COLO668 (cell line): Measurements from ENCODE around the gene GLB1L2.
A peak's percentile ranks its signal among the peaks of the same experiment; 100 is the strongest.
"Not testable (repeated sequence)": the region's sequence is repeated elsewhere in the genome, so short reads cannot be mapped to it uniquely, and the experiment has no call there.

Source experiments
- DNase-seq: peaks from one replicate; lab custom pipeline; 2025; ENCODE audit not compliant: unreplicated experiment; lab: John Stamatoyannopoulos, UW

GLB1L2 gene

GRCh38 chr11:134331354-134332188 is at the start of gene GLB1L2:
Gene GLB1L2 (plus strand): TSS chr11:134331988. CDS start chr11:134332062, 74 bp downstream.
- DNase-seq = peak; percentile 85

DNA sequence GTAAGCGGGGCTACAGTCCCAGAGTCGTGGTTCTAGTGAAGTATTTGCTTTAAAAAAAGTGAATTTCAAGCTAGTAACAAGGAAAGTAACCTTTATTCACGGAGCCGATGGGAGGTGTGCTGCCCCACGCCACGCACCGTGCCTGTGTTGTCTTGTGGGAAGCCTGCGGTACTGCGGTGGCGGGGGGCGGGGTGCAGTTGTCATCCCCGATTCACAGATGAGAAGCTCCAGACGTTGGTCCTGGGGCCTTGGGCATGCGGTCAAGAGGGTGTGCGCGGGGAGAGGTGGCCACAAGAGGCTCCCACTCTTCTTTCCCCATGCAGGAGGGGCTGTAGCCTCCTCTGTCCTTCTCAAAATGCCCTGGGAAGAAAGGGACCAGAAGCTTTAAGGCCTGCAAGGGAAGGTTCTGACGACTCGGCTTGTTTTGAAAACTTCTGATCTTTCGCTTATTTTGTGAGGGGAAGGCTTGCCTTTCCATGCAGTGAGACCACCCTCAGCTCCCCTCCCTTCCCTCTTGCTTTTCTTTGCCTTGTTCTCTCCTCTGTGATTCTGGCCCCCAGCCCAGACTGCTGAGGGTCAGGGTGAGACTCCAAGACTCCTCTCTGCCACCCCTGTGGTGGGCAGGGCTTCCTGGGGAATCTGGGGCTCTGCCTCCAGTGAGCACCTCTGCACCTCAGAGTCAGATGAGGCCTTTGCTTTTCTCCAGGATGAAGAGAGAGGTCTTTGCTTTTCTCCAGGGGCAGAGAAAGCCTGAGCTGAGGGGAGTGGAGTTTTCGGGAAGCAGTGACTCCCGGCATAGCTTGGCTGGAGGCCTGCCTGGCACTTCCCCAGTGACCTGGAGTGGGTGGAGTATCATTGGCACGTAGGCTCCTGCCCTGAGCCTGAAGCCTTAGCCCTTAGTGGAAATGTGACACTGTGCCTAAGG is 49.4 kb upstream of the GLB1L2 start:
- DNase-seq = no peak

GRCh38 chr11:134283461-134284230 is 48.1 kb upstream of the GLB1L2 start:
- no peak for DNase-seq

GRCh38 chr11:134284349-134284748 is 47.4 kb upstream of the GLB1L2 start:
- not testable (repeated sequence) for DNase-seq

DNA sequence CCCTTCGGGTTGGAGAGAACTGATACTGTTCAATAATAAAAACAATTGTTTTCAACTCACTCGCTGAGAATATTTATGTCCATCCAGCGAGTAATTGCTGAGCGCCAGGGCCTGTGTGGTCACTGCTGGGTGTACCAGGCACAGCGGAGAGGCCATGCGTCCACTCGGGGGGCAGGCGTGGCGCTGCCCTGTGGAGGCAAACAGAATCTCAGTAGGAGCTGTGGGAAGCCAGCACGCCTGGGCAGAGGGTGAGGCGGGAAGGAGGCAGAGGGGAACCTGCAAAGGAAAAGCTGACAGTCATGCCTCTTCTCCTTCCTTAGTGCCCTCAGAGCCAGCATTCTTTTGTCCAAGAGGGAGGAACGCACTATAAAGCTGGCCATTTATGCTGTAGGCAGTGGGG is 44.2 kb upstream of the GLB1L2 start:
- no peak for DNase-seq

- no peak for DNase-seq
Observed at GRCh38 chr11:134288486-134288885, 43.3 kb upstream of the GLB1L2 start.

GRCh38 chr11:134289167-134289566 is 42.6 kb upstream of the GLB1L2 start:
- no peak for DNase-seq

DNA sequence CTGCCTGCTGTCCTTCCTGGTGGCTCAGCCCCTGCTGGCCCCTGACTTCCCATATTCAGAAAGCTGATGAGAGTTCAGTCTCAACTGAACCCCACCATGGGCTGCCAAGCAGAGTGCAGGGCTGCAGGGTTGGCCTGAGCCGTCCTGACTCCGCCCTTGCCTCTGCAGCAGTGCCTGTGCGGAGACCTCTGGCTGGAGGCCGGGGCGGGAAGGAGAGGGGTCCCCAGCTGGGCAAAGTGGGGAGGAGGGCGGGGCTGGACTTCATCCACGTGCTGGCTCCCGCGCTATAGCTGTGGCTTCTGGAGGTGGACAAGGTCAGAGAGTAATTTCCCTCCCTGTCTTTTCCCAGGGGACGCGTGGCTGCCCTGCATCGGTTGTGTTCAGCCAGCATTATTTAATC is 42.0 kb upstream of the GLB1L2 start:
- no peak for DNase-seq

DNA sequence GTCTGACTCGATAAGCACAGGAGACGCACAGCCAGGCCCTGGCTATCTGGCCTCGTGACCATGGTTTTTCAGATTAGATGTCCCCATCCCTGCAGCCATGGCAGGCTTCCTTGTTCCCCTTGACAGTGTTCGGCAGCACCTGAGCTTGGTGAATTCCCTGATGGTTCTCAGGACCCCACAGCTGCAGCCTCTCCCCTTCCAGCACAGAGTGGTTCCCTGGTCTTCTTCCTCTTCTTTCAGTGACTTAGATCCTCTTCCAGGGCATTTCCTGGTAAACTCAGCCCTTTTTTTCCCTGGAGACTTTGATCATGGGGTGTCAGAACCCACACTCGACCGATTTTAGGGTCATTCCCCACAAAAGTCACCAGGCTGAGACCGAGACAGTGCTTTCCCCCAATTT is 41.1 kb upstream of the GLB1L2 start:
- DNase-seq = no peak

DNA sequence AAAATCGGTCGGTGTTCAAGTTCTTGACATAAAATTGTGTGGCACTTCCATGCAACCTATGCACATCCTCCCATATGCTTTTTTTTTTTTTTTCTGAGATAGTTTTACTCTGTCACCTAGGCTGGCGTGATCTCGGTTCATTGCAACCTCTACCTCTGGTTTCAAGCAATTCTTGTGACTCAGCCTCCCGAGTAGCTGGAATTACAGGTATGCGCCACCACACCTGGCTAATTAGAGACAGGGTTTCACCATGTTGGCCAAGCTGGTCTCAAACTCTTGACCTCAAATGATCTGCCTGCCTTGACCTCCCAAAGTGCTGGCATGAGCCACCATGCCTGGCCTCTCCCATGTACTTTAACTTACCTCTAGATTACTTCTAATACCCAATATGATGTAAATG is 40.6 kb upstream of the GLB1L2 start:
- DNase-seq = no peak

DNA sequence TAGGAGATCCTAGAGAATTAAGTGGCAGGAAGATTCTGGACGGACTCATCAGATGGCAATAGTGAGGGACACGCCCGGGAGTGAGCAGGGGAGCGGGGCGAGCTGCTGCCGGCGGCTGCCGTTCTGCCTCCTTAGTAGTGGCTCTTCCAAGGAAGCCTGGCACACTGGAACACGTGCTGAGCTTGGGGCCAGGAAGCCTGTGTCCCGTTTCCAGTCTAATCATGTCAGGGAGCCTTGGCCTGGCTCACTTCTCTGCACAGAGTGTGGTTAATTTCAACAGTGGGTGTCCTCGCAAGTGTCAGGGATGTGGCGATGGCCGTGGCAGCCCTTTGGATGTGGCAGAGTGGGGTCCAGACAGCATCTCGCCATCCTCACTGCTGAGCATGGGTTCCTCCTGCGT is 39.1 kb upstream of the GLB1L2 start:
- DNase-seq = no peak

DNA sequence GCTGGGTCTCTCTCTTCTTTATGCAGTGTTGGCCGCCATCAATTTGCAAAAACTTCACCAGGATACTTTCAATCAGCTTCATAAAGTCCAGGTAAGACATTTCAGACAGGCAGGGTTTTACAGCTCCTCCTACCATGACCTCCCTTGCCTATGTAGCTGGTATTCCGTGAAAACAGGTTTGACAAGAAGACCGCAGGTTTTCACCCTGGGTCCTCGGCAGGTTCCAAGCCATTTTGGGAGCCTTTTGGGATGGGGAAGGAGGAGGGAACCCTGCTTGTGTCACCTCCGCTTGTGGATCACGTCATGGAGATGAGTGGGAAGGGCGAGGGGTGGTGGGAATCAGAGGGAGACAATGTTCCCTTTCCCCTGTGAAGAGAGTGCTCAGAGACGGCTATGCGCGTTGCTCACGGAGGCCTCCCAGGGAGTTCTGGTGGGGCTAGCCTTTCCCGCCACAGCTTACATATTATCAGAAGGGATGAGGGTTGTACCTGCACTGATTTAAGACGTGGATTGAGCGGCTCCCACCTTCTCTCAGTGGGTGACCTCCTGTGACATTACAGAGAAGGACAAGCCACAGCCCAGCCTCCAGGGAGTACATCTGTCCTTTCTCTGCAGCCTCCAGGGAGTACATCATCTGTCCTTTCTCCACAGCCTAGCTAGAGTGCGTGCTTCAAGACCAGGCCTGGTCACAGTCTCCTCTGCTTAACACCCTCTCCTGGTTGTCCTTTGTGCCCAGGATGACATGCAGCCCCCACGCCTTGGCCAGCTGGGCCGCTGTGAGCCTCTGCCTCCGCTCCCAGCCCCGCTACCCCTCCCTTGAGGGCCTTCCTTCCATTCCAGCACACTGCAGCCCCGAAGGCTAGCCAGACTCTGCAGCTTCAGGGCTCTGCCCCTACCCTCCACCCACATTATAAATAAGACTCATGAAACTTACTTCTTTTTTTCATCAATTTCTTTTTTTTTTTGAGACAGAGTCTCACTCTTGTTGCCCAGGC is 38.4 kb upstream of the GLB1L2 start:
- DNase-seq = no peak

GRCh38 chr11:134294664-134295063 is 37.1 kb upstream of the GLB1L2 start:
- DNase-seq = no peak

DNA sequence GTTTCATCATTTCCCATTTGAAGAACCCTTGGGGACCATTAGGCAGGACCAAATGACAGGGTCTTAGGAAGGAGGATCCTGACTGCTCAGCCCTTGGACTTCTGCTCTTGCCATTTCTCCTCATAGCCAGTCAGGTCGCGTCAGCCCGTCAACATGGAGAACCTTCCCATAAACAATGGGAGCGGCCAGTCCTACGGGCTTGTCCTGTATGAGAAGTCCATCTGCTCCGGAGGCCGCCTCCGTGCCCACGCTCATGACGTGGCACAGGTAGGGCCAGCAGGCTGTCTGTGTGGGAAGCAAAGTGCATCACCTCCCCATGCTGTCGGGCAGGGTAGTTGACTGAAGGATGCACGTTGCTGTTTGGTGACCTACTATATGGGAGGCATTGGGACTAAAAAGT is 19.6 kb upstream of the GLB1L2 start:
- DNase-seq = no peak

DNA sequence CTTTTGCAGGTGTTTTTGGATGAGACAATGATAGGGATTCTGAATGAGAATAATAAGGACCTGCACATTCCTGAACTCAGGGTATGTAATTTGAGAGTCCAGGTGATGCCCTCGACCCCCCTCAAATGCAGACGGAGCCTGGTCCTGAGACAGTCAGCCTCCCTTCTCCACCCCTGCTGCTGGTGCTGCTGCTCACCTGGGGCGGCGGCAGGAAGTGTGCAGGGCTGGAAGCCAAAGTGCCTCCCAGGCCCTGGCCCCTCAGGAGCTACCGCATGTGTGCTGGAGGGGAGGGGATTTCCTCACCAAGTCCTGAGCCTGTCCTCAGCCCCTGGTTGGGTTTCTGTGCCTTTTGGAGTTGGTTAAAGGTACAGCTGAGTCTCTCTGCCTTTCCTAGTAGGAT is 19.0 kb upstream of the GLB1L2 start:
- DNase-seq = no peak

- no peak for DNase-seq
Observed at GRCh38 chr11:134313379-134313778, 18.4 kb upstream of the GLB1L2 start.

- DNase-seq = no peak
Observed at GRCh38 chr11:134313821-134314607, 17.8 kb upstream of the GLB1L2 start.

DNA sequence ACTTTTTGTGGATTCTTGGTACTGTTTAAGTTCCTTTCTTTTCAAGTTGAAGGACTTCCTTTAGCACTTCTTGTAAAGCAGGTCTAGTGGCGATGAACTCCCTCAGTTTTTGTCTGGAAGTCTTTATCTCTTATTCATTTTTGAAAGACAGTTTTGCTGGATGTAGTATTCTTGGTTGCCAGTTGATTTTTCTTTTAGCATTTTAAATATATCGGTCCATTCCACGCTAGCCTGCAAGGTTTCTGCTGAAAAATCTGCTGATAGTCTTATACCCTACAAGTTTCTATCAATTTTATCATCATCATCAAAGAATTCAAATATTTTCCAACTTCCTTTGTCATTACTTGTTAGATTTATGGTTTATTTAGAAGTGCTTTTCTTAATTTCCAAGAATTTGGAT is 14.7 kb upstream of the GLB1L2 start:
- DNase-seq = no peak

DNA sequence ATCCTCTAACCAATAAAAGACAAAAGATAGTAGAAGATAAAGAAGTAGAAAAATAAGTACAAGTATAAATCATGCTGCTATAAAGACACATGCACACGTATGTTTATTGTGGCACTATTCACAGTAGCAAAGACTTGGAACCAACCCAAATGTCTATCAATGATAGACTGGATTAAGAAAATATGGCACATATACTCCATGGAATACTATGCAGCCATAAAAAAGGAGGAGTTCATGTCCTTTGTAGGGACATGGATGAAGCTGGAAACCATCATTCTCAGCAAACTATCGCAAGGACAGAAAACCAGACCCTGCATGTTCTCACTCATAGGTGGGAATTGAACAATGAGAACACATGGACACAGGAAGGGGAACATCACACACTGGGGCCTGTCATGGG is 10.4 kb upstream of the GLB1L2 start:
- not testable (repeated sequence) for DNase-seq
